Measurements from ENCODE around the gene DACT2. TPM values are rescaled to one million over a fixed set of nuclear protein-coding genes. Genes with fewer than 3 reads are reported as not detected.
"Not testable (repeated sequence)": the region's sequence is repeated elsewhere in the genome, so short reads cannot be mapped to it uniquely, and the experiment has no call there.

Gene DACT2
- total RNA-seq, 1 experiment from 2014 or later: not detected

DNA sequence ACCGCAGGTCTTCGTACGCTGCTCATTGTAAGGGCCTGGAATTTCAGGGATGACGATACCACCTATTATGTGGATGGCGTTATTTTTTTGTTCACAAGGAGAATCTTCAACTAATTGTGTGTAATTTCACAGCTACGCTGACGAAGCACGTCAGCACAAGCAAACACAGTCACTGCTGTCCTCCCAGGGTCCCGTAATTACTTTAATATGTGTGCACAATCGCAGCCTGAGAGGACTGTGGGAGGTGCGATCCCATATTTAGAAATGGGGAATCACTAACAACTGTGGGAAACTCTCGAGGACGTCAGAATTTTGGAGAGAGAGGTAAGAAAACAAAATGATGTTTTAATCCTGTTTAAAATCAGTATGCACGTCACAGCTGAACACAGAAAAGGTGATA is 40.2 kb upstream of the DACT2 start:
- peaks cover 43% of the 10 kb centered on the region for H3K27me3 Mint-ChIP-seq (ENCODE audit: insufficient read depth, unreplicated experiment)
- BruUV-seq (replicated peaks): no TSS peak
- H3K36me3 Mint-ChIP-seq (ENCODE audit: insufficient read depth, unreplicated experiment): peaks cover 5% of the 10 kb centered on the region
- TF ChIP-seq, protein P1, sequence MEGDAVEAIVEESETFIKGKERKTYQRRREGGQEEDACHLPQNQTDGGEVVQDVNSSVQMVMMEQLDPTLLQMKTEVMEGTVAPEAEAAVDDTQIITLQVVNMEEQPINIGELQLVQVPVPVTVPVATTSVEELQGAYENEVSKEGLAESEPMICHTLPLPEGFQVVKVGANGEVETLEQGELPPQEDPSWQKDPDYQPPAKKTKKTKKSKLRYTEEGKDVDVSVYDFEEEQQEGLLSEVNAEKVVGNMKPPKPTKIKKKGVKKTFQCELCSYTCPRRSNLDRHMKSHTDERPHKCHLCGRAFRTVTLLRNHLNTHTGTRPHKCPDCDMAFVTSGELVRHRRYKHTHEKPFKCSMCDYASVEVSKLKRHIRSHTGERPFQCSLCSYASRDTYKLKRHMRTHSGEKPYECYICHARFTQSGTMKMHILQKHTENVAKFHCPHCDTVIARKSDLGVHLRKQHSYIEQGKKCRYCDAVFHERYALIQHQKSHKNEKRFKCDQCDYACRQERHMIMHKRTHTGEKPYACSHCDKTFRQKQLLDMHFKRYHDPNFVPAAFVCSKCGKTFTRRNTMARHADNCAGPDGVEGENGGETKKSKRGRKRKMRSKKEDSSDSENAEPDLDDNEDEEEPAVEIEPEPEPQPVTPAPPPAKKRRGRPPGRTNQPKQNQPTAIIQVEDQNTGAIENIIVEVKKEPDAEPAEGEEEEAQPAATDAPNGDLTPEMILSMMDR (IDR thresholded peaks at IDR 0.05; ENCODE audit: unreplicated experiment): no peak
- ChIA-PET POLR2A (no interaction called here), CTCF (interaction anchor here (0.8 kb wide), 1 partner anchor 299 kb away, joined by 3 read pairs; no protein-coding TSS in a partner anchor)
- DNase-seq (ENCODE audit: unreplicated experiment): no peak
- H3K4me3 Mint-ChIP-seq (ENCODE audit: unreplicated experiment): no peak overlapping the region
- intact Hi-C loops (cut with micrococcal nuclease): no loop called here
- no peak overlapping the region for H3K27ac Mint-ChIP-seq (ENCODE audit: low read depth, unreplicated experiment)
- no peaks in the 10 kb centered on the region for H3K9me3 Mint-ChIP-seq (ENCODE audit: unreplicated experiment)
- H3K4me1 Mint-ChIP-seq (ENCODE audit: insufficient read depth, unreplicated experiment): no peaks in the 10 kb centered on the region

DNA sequence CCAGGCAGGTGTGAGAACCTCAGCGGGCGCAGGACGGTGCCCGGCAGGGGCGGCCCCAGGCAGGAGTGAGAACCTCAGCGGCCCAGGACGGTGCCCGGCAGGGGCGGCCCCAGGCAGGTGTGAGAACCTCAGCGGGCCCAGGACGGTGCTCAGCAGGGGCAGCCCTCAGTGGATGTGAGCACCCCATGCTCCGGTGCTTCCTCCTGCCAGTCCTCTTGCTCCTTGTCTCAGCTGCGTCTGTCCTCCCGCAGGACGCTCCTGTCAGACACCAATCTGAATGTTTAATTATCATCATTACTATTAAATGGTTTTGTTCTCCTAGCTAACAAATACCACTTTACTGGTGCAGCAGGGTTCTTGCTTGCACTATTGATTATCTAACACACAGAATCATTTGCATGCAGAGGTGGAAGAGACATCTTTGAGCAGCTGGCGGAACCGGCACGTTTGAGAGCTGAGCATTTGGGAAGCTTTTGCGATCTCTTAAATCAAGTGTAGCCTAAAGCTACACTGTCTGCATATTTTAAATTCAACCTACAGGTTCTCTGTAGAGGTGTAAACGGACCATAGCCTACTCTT is 39.4 kb upstream of the DACT2 start:
- no peak overlapping the region for H3K27ac Mint-ChIP-seq (ENCODE audit: low read depth, unreplicated experiment)
- H3K9me3 Mint-ChIP-seq (ENCODE audit: unreplicated experiment): no peaks in the 10 kb centered on the region
- DNase-seq (ENCODE audit: unreplicated experiment): no peak
- ChIA-PET POLR2A (no interaction called here), CTCF (no interaction called here)
- H3K4me1 Mint-ChIP-seq (ENCODE audit: insufficient read depth, unreplicated experiment): no peaks in the 10 kb centered on the region
- no peak overlapping the region for H3K4me3 Mint-ChIP-seq (ENCODE audit: unreplicated experiment)
- TF ChIP-seq, protein P1 (IDR thresholded peaks at IDR 0.05; ENCODE audit: unreplicated experiment): no peak
- H3K27me3 Mint-ChIP-seq (ENCODE audit: insufficient read depth, unreplicated experiment): peaks cover 43% of the 10 kb centered on the region
- intact Hi-C loops (cut with micrococcal nuclease): no loop called here
- H3K36me3 Mint-ChIP-seq (ENCODE audit: insufficient read depth, unreplicated experiment): no peaks in the 10 kb centered on the region
- BruUV-seq (replicated peaks): no TSS peak

DNA sequence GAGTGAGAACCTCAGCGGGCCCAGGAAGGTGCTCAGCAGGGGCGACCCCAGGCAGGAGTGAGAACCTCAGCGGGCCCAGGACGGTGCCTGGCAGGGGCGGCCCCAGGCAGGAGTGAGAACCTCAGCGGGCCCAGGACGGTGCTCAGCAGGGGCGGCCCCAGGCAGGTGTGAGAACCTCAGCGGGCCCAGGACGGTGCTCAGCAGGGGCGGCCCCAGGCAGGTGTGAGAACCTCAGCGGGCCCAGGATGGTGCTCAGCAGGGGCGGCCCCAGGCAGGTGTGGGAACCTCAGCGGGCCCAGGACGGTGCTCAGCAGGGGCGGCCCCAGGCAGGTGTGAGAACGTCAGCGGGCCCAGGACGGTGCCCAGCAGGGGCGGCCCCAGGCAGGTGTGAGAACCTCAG is 37.3 kb upstream of the DACT2 start:
- CTCF ChIA-PET; BruUV-seq (replicated peaks); H3K4me1 Mint-ChIP-seq (ENCODE audit: insufficient read depth, unreplicated experiment); H3K4me3 Mint-ChIP-seq (ENCODE audit: unreplicated experiment); POLR2A ChIA-PET; DNase-seq (ENCODE audit: unreplicated experiment); H3K36me3 Mint-ChIP-seq (ENCODE audit: insufficient read depth, unreplicated experiment); H3K27ac Mint-ChIP-seq (ENCODE audit: low read depth, unreplicated experiment); H3K9me3 Mint-ChIP-seq (ENCODE audit: unreplicated experiment): not testable (repeated sequence)
- intact Hi-C loops (cut with micrococcal nuclease): loop anchor here (2.0 kb wide), 1 partner anchor 206 kb away; no protein-coding TSS in a partner anchor
- peaks cover 42% of the 10 kb centered on the region for H3K27me3 Mint-ChIP-seq (ENCODE audit: insufficient read depth, unreplicated experiment)

DNA sequence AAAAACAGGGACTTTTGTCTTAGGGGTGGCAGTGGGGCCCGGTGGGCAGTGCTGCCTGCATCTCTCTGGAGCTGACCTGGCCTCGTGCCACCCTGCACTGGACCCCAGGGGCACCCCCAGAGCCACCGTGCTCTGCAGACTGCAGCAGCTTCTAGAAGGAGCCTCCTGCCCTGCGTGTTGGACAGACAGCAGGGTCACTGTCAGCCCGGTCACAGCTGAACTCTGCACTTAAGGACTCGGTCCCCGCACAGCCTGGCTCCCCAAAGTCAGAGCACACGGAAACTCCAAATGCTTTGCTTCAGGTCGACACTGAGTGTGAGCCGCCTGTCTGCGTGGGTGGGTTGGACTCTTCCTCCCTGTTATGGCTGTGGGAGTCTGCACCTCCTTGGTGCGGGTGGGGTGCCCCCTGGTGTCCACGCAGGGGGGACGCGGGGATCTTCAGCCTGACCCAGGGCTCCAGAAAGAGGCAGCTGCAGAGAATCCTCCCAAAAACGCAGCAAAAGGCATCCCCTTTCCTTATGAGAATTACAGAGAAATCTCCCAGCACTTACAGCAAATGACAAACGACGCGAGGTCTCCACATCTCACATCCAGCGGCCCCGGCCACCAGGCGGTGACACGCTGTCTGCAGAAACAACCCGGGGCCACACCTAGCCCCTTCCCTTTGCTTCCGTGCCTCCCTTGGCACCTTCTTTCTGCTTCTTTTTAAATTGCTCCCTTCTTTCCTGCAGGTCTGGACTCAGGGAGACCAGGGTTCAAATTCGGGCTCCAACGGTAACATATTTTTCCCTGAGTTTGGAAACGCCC is 36.3 kb upstream of the DACT2 start:
- TF ChIP-seq, protein P1 (IDR thresholded peaks at IDR 0.05; ENCODE audit: unreplicated experiment): peak; percentile 57
- H3K4me3 Mint-ChIP-seq (ENCODE audit: unreplicated experiment): no peak overlapping the region
- H3K36me3 Mint-ChIP-seq (ENCODE audit: insufficient read depth, unreplicated experiment): no peaks in the 10 kb centered on the region
- H3K27me3 Mint-ChIP-seq (ENCODE audit: insufficient read depth, unreplicated experiment): peaks cover 42% of the 10 kb centered on the region
- H3K4me1 Mint-ChIP-seq (ENCODE audit: insufficient read depth, unreplicated experiment): no peaks in the 10 kb centered on the region
- intact Hi-C loops (cut with micrococcal nuclease): loop anchor here (2.0 kb wide), 1 partner anchor 205 kb away; no protein-coding TSS in a partner anchor
- BruUV-seq (replicated peaks): no TSS peak
- CTCF ChIA-PET: interaction anchor here (0.6 to 2.2 kb wide), 11 partner anchors 10 to 994 kb away, joined by 3 to 9 read pairs (median 4); no protein-coding TSS in a partner anchor
- H3K9me3 Mint-ChIP-seq (ENCODE audit: unreplicated experiment): peaks cover 6% of the 10 kb centered on the region
- no peak overlapping the region for H3K27ac Mint-ChIP-seq (ENCODE audit: low read depth, unreplicated experiment)
- POLR2A ChIA-PET: interaction anchor here (1.5 kb wide), 1 partner anchor 203 kb away, joined by 3 read pairs; no protein-coding TSS in a partner anchor
- DNase-seq (ENCODE audit: unreplicated experiment): peak; percentile 50

Data from MCF 10A (cell line).